KMS-11 (cell line): ENCODE data around the gene ZNF670.
A peak's percentile ranks its signal among the peaks of the same experiment; 100 is the strongest.

Experiments
- H2AFZ ChIP-seq: fragments of 200-600 bp; sonication (generic); 2 replicates; pipeline ENCODE4 v1.6.1; 2016; ENCODE audit warnings: antibody characterized with exemption, mixed run types, low read depth
- H3K27ac ChIP-seq: fragments of 200-600 bp; sonication (generic); 2 replicates; pipeline ENCODE4 v1.6.1; 2016; ENCODE audit warnings: mild to moderate bottlenecking, mixed run types
- H3K27me3 ChIP-seq: fragments of 200-600 bp; sonication (generic); 2 replicates; pipeline ENCODE4 v1.6.1; 2017; ENCODE audit warnings: mild to moderate bottlenecking, low read depth, mixed run types, moderate library complexity; ENCODE audit not compliant: insufficient read depth
- H3K36me3 ChIP-seq: fragments of 200-600 bp; sonication (generic); 2 replicates; pipeline ENCODE4 v1.6.1; 2017; ENCODE audit warnings: mild to moderate bottlenecking, mixed run types; ENCODE audit not compliant: insufficient read depth
- H3K4me1 ChIP-seq: fragments of 200-600 bp; sonication (generic); 2 replicates; pipeline ENCODE4 v1.6.1; 2016; ENCODE audit warnings: mild to moderate bottlenecking, low read depth, mixed run types; ENCODE audit not compliant: poor library complexity, severe bottlenecking
- H3K4me2 ChIP-seq: fragments of 200-600 bp; sonication (generic); 2 replicates; pipeline ENCODE4 v1.7.0; 2016; ENCODE audit warnings: mild to moderate bottlenecking, mixed run types
- H3K4me3 ChIP-seq: fragments of 200-600 bp; sonication (generic); IDR thresholded peaks from 2 replicates; pipeline ENCODE4 v1.6.1; 2017; ENCODE audit warnings: low read depth, low read length, mixed read lengths; ENCODE audit not compliant: insufficient read depth
- H3K79me2 ChIP-seq: fragments of 200-600 bp; sonication (generic); 2 replicates; pipeline ENCODE4 v1.6.1; 2016; ENCODE audit warnings: low read depth, mixed run types; ENCODE audit not compliant: insufficient read depth
- H3K9ac ChIP-seq: fragments of 200-600 bp; sonication (generic); 2 replicates; pipeline ENCODE4 v1.6.1; 2016; ENCODE audit warnings: mild to moderate bottlenecking, mixed run types
- H4K20me1 ChIP-seq: fragments of 200-600 bp; sonication (generic); 2 replicates; pipeline ENCODE4 v1.6.1; 2016; ENCODE audit warnings: mild to moderate bottlenecking, mixed run types; ENCODE audit not compliant: insufficient read depth
- TF ChIP-seq, protein P1 (sequence below): fragments of 200-600 bp; sonication (generic); conservative IDR thresholded peaks from 2 replicates; pipeline ENCODE4 v1.6.1; 2017; ENCODE audit warnings: low read depth, mild to moderate bottlenecking, antibody characterized with exemption, low read length, moderate library complexity, mixed read lengths

ZNF670 gene

DNA sequence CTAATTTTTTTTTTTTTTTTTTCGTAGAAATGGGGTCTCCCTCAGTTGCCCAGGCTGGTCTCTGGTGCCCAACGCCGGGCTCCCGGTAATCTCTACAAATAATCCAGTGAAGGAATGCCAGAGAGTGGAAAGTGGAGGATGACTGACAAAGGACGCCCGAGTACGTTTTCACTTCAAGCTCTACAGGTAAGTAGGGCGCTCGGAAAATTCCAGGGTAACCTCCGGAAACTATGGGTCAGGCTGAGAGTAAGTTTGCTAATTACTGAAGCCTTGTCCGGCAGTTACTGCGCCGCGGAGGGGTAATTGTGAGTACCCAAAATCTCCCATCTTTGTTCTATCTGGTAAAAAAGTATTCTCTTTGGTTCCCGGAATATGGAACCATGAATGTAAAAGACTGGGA lies 27.4 kb upstream of the ZNF670 start:
- TF ChIP-seq, protein P1, sequence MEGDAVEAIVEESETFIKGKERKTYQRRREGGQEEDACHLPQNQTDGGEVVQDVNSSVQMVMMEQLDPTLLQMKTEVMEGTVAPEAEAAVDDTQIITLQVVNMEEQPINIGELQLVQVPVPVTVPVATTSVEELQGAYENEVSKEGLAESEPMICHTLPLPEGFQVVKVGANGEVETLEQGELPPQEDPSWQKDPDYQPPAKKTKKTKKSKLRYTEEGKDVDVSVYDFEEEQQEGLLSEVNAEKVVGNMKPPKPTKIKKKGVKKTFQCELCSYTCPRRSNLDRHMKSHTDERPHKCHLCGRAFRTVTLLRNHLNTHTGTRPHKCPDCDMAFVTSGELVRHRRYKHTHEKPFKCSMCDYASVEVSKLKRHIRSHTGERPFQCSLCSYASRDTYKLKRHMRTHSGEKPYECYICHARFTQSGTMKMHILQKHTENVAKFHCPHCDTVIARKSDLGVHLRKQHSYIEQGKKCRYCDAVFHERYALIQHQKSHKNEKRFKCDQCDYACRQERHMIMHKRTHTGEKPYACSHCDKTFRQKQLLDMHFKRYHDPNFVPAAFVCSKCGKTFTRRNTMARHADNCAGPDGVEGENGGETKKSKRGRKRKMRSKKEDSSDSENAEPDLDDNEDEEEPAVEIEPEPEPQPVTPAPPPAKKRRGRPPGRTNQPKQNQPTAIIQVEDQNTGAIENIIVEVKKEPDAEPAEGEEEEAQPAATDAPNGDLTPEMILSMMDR = no peak

DNA sequence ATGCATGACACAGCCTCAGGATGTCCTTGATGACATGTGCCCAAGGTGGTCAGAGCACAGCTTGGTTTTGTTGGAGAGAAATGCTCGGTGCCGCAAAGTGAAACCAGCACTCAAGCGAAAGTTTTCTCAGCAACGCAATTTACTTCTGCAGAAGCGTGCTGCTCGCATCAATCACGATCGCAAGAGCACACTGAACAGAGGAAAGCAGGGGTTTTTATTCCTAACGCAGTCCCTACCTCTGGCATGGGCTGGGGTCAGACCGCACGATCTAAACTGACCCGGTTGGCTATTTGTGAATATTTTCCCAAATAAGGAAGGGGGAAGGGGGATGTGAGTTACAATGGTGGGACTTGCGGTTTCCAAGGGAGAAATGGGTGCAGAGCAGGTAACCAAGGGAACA lies 26.4 kb upstream of the ZNF670 start:
- no peak overlapping the region for H3K4me2 ChIP-seq
- no peak overlapping the region for H3K9ac ChIP-seq
- H2AFZ ChIP-seq = peak overlapping the region; percentile 94; the same call in 1 of the 2 replicates
- peaks cover 5% of the 10 kb centered on the region; the same call in 1 of the 2 replicates for H3K79me2 ChIP-seq
- no peaks in the 10 kb centered on the region for H3K4me1 ChIP-seq
- H3K36me3 ChIP-seq = peaks cover 22% of the 10 kb centered on the region
- H3K4me3 ChIP-seq = no peak overlapping the region
- TF ChIP-seq, protein P1 = no peak
- no peaks in the 10 kb centered on the region for H4K20me1 ChIP-seq
- no peaks in the 10 kb centered on the region for H3K27me3 ChIP-seq
- no peak overlapping the region for H3K27ac ChIP-seq

More for the DNA sequence above, 27.4 kb upstream of the ZNF670 start:
- Histone ChIP-seq H3K36me3 (peaks cover 13% of the 10 kb centered on the region), H4K20me1 (no peaks in the 10 kb centered on the region), H3K4me3 (no peak overlapping the region), H3K79me2 (peaks cover 5% of the 10 kb centered on the region; the same call in 1 of the 2 replicates), H3K9ac (no peak overlapping the region), H3K27ac (no peak overlapping the region), H3K4me2 (no peak overlapping the region), H3K27me3 (no peaks in the 10 kb centered on the region), H2AFZ (no peak overlapping the region), H3K4me1 (no peaks in the 10 kb centered on the region)

DNA sequence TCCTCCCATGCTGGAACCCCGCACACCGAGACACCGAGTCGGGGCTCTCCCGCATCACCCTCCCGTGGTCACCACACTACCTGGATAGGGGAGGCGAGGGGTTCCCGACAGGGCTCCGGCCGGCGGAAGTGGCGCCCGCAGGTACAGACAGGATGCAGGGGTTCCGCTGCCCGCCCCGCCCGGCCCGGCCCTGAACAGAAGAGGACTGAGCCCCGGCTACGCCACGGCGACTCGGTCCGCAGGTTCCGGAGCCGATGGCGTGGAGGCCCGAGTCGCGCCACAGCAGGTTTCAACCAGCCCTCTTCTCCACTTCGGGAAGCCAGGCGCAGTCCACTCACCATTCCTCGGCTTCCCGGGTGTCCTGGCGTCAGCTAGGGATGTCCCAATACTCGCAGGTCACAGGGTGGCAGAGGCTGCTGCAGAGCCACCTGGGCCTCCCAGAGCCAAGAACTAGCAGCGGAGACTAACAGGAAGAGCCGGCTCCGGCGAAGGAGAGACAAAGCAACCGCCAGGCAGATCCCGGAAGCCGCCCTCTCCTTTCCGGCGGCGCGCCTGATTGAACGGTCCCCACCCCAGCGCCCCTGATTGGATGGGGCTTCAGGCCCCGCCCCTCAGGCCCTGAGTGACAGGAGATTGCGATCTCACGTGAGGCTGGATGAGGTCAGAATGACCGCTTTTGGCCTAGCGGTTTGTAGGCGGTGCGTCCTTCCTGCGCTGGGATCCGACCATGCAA lies 25.4 kb upstream of the ZNF670 start, which contains the start of gene ZNF669:
Gene ZNF669, minus strand, starts transcription at position 498 of the 733 bp plus-strand sequence. Its CDS starts 157 bp downstream, at position 341.
- peaks cover 22% of the 10 kb centered on the region for H3K36me3 ChIP-seq
- no peaks in the 10 kb centered on the region for H4K20me1 ChIP-seq
- H3K4me1 ChIP-seq = no peaks in the 10 kb centered on the region
- H2AFZ ChIP-seq = peak within 1 kb of the TSS; percentile 94
- H3K79me2 ChIP-seq = peaks cover 5% of the 10 kb centered on the region; the same call in 1 of the 2 replicates
- TF ChIP-seq, protein P1 = no peak
- peak within 1 kb of the TSS; percentile 88 for H3K4me3 ChIP-seq
- H3K4me2 ChIP-seq = peak within 1 kb of the TSS; percentile 46; the same call in 1 of the 2 replicates
- peak within 1 kb of the TSS; percentile 77 for H3K27ac ChIP-seq
- peak within 1 kb of the TSS; percentile 57; the same call in 1 of the 2 replicates for H3K9ac ChIP-seq
- H3K27me3 ChIP-seq = no peaks in the 10 kb centered on the region

DNA sequence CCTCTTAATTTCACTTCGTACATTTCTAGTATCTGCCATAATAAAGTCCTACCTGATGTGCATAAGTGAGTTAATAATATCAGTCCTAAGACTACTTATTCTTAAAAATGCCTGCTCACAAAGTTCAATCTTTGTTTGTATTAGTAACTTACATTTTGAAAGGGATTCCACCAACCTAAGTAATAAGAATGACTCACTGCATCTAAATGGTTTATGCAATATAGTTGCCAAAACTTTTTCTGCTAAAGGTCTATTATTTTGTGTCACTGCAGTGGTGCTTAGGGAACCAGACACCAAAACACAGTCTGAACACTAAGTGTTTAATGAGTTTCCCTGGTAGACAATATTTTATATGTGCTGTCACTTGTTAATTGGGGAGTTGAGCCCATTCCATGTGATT lies 23.8 kb upstream of the ZNF670 start:
- Histone ChIP-seq H3K4me1 (no peaks in the 10 kb centered on the region), H3K9ac (no peak overlapping the region), H3K27me3 (no peaks in the 10 kb centered on the region), H4K20me1 (no peaks in the 10 kb centered on the region), H3K36me3 (peaks cover 22% of the 10 kb centered on the region), H3K4me3 (no peak overlapping the region), H3K79me2 (peaks cover 5% of the 10 kb centered on the region; the same call in 1 of the 2 replicates), H3K4me2 (no peak overlapping the region), H2AFZ (no peak overlapping the region), H3K27ac (no peak overlapping the region)
- TF ChIP-seq, protein P1 = no peak
